Renal cortical epithelial cell (primary cell): ENCODE measurements around the gene RRAD. TPM values are rescaled to one million over a fixed set of nuclear protein-coding genes. Genes with fewer than 3 reads are reported as not detected.
A peak's percentile ranks its signal among the peaks of the same experiment; 100 is the strongest.

Source experiments
- DNase-seq: peaks from one replicate; pipeline ENCODE4 v3.0.0-alpha.2; 2011; ENCODE audit warnings: low read depth
- total RNA-seq: library from RNA; depleted of rRNA; stranded (reverse); fragments of >200 nt; gene quantifications from 2 replicates; pipeline ENCODE4 v1.2.3, GENCODE V29; 2014

Gene RRAD
- total RNA-seq, 1 donor from 2014 or later = 177 TPM

- DNase-seq = peak; percentile 52
These were observed 9.0 kb upstream of the RRAD start, which contains the start of gene CIAO2B for GRCh38 chr16:66934138-66934838. TSS of gene CIAO2B (minus strand) at chr16:66934402. CDS start at chr16:66934364, 38 bp downstream.

DNA sequence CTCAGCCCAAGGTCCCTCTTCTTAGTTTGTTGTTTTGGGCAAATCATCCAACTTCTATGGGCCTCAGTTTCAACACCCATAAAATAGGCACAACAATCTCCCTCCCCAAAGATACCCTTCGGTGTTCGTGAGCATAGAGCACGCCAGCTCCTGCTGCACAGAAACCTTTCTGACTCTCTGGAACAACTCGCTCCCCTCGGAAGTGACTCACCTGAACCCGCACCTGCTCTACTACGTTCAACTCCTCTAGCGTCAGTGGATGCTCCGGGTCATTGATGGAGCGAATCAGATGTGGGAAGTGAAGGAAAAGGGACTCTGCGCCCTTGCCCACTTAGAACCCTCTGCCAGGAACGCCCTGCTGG, 8.4 kb upstream of the RRAD start:
- DNase-seq = peak; percentile 41

DNA sequence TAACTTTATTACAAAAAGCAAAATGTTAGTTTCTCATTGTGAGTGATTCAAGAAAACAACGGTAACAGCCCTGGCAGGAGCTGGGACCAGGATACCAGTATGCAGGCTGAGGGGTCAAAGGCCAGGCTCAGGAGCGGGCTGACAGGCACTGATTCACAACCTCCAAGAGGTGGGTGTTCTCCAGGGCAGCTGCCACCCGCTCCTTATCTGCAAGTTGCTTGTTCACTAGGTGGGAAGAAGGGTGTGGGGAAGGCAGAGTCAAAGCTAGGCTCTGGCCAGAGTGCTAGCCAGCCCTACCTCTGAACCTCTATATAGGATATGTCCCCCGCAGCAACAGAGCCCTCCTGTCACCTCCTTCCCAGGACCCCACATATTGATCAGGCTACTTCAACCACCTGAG, 6.7 kb upstream of the RRAD start:
- no peak for DNase-seq

- no peak for DNase-seq
These were observed 6.3 kb upstream of the RRAD start for GRCh38 chr16:66931665-66932064.

GRCh38 chr16:66930189-66930588, 4.9 kb upstream of the RRAD start:
- DNase-seq = peak; percentile 90

GRCh38 chr16:66928702-66929388, 3.5 kb upstream of the RRAD start:
- peak; percentile 41 for DNase-seq

- peak; percentile 35 for DNase-seq
These were observed 2.7 kb upstream of the RRAD start for GRCh38 chr16:66927918-66928649.

DNA sequence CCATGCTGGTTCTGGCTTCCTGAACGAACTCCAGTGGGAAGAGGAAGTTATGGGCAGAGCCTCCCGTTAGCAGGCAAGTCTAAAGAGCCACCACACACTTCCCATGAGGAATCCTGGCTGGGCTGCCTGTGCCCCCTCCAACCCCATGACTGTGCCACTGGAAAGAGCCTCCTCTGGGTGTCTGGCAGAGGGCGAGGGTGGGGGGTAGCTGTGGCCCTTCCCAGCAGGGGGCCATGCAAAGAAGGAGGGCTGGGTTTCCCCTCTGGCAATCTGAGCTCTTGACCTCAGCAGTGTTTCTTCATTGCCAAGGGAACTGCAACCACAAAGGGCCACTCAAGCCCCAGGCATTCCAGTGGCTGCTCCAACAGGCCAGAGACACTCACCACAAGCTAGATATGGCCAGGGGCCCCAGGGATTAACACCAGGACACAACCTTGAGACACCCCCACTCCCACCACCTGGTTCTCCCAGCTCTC, 1.7 kb upstream of the RRAD start:
- DNase-seq = peak; percentile 98

DNA sequence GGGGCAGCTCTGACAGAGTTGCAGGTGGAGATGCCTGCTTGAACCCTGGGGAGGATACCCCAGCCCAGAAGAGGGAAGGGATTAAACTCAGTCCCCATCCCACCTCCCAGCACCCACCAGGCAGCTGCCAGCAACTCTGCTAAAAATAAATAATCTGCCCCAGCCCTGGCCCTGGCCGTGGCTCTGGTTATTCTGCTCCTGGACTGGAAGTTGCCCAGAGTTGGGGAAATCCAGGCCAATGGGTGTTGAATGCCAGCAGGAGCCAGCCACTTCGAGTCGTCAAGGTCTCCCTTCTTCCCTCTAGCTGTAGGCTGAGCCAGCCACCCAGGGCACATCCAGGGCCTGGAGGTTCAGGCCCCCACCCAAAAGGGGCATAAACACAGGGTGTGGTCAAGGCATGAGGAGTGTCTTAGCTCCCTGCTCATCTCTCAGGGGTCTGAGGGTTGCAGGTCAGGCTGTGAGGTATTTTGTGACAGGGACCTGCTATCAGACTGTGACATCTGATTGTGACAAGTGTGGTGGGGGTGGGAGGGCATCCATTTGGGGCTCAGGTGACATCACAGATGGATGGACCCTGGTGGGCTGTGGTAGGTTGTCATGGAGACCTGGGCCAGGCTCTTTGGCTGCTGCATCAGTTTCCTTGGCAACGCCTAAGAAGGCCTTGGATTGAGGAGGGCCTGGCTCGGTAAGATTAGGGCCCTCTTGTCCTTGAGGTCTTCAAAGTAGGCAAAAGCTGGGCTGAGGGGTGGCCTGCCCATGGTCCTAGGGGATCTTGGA, 1.0 kb upstream of the RRAD start:
- peak; percentile 47 for DNase-seq

- DNase-seq = no peak
These were observed 611 bp downstream of the RRAD start for GRCh38 chr16:66924527-66925321.

GRCh38 chr16:66923866-66924265, 1.5 kb downstream of the RRAD start:
- no peak for DNase-seq

GRCh38 chr16:66923247-66923731, 2.0 kb downstream of the RRAD start:
- no peak for DNase-seq

DNA sequence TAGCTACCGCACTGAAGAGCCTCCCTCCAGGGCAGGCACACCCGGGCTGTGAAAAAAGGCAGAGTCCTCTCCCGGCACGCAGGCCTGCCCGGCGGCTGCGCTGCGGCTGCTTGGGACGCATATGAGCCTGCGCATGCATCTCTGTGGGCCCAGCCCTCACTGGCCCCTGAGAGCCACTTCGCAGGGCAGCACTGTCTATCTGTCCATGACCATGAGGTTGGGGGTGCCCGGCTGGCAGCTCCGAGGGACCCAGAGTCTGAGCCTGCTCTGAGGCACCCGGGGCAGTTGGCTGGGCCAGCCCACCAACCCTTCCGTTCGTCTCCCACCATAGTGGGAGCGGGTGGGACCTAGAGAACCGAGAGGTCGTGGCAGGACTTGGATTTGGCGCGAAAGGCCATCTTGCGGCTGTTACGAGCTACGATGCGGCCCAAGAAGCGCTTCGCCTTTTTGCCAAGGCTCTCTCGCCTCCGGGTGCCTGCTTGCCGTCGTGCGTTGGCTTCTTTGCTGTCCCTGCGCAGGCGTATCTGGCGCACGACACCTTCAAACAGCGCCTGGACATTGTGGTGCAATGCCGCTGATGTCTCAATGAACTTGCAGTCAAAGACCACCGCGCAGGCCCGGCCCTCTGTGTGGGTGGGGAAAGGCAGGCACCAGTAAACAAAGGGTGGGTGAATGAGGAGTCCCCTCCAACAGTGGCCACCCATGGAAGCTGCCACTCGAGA, 3.4 kb downstream of the RRAD start:
- DNase-seq = no peak

GRCh38 chr16:66920924-66921680, 4.2 kb downstream of the RRAD start:
- peak; percentile 38 for DNase-seq

GRCh38 chr16:66920299-66920590, 5.1 kb downstream of the RRAD start:
- no peak for DNase-seq

- peak; percentile 47 for DNase-seq
These were observed 5.6 kb downstream of the RRAD start for GRCh38 chr16:66919569-66920298.

GRCh38 chr16:66918803-66919568, 6.3 kb downstream of the RRAD start, which contains the start of gene CDH16:
TSS of gene CDH16 (minus strand) at chr16:66918885. CDS start at chr16:66918065, 820 bp downstream.
- DNase-seq = peak; percentile 98

DNA sequence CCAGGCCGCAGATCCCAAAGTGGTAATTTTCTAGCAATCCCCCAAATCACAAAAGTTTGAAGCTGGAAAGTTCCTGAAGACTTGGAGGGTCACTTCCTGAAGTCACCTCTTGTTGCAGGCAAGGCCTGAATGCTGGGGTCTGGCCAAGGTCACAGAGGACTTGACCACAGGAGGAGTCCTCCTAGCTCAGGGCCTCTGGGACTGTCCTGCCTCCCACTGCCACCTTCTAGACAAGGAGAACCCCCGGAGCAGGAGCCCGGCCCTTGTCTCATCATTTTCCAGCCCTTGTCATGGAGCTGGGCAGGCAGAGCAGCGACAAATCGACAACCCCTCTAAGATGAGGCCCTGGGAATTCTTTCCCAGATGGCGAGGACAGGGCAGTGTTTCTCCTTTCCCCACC, 7.0 kb downstream of the RRAD start:
- no peak for DNase-seq
